Thoracic aorta (tissue), 2 donors: Measurements from ENCODE around the gene RGP1. TPM values are rescaled to one million over a fixed set of nuclear protein-coding genes. Genes with fewer than 3 reads are reported as not detected.

Experiments used
- ATAC-seq: fragments of 150-250 bp; one replicate; pipeline ENCODE4 v1.8.0; 2017; ENCODE audit warnings: low read depth; ENCODE audit not compliant: insufficient number of reproducible peaks, low FRiP score
- DNase-seq: peaks from one replicate; pipeline ENCODE4 v3.0.0-alpha.2; 2020; ENCODE audit warnings: low spot score
- H3K27ac ChIP-seq, 2 donors: fragments of 200-600 bp; sonication (generic); 1 replicate in 1 of 2; 2 replicates in 1 of 2; pipeline ENCODE4 v1.5.1; 2016; ENCODE audit warnings: mild to moderate bottlenecking in 2 of 2, moderate library complexity in 2 of 2
- H3K27me3 ChIP-seq: fragments of 200-600 bp; sonication (generic); replicated peaks from 2 replicates; pipeline ENCODE4 v1.6.0; 2016; ENCODE audit warnings: mild to moderate bottlenecking; ENCODE audit not compliant: insufficient read depth
- H3K36me3 ChIP-seq: fragments of 200-600 bp; sonication (generic); one replicate; pipeline ENCODE4 v1.5.1; 2016
- H3K4me1 ChIP-seq, 2 donors: fragments of 200-600 bp; sonication (generic); 1 replicate in 1 of 2; 2 replicates in 1 of 2; pipeline versions ENCODE4 v1.5.1 to v1.6.0; 2016; ENCODE audit warnings: low read depth in 2 of 2, mild to moderate bottlenecking in 1 of 2; ENCODE audit not compliant: control insufficient read depth in 1 of 2
- H3K4me3 ChIP-seq: fragments of 200-600 bp; sonication (generic); 2 replicates; pipeline ENCODE4 v1.5.1; 2016; ENCODE audit warnings: mild to moderate bottlenecking
- H3K9me3 ChIP-seq: fragments of 200-600 bp; sonication (generic); 2 replicates; pipeline ENCODE4 v1.5.1; 2016
- total RNA-seq, 2 donors: library from RNA; depleted of rRNA; stranded (reverse); fragments of >200 nt; gene quantifications; one replicate each; pipeline versions ENCODE4 v1.1.0 to v1.2.3, GENCODE V29; 2016
- TF ChIP-seq, protein P1 (sequence below): fragments of 200-600 bp; sonication (generic); IDR thresholded peaks from one replicate; pipeline ENCODE4 v1.5.1; 2019; ENCODE audit warnings: antibody characterized with exemption

The RGP1 gene
- total RNA-seq, 2 donors from 2014 or later = 23.0 to 24.5 TPM

- no peak for DNase-seq
- H3K9me3 ChIP-seq = no peaks in the 10 kb centered on the region
- TF ChIP-seq, protein P1, sequence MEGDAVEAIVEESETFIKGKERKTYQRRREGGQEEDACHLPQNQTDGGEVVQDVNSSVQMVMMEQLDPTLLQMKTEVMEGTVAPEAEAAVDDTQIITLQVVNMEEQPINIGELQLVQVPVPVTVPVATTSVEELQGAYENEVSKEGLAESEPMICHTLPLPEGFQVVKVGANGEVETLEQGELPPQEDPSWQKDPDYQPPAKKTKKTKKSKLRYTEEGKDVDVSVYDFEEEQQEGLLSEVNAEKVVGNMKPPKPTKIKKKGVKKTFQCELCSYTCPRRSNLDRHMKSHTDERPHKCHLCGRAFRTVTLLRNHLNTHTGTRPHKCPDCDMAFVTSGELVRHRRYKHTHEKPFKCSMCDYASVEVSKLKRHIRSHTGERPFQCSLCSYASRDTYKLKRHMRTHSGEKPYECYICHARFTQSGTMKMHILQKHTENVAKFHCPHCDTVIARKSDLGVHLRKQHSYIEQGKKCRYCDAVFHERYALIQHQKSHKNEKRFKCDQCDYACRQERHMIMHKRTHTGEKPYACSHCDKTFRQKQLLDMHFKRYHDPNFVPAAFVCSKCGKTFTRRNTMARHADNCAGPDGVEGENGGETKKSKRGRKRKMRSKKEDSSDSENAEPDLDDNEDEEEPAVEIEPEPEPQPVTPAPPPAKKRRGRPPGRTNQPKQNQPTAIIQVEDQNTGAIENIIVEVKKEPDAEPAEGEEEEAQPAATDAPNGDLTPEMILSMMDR = no peak
- no peak for ATAC-seq
- H3K4me3 ChIP-seq = no peak overlapping the region
- peaks cover 0 to 13% of the 10 kb centered on the region in 2 donors for H3K4me1 ChIP-seq
- H3K27ac ChIP-seq = peak overlapping the region in 1 of 2 donors; percentile 72
- H3K27me3 ChIP-seq = no peaks in the 10 kb centered on the region
- peaks cover 93% of the 10 kb centered on the region for H3K36me3 ChIP-seq
Observed at GRCh38 chr9:35714579-35715252, 34.4 kb upstream of the RGP1 start.

GRCh38 chr9:35716230-35716629, 32.9 kb upstream of the RGP1 start:
- no peaks in the 10 kb centered on the region for H3K27me3 ChIP-seq
- H3K36me3 ChIP-seq = peaks cover 96% of the 10 kb centered on the region
- no peaks in the 10 kb centered on the region for H3K9me3 ChIP-seq
- H3K4me1 ChIP-seq = peaks cover 0 to 13% of the 10 kb centered on the region in 2 donors
- H3K27ac ChIP-seq = peak overlapping the region; percentile 69 to 72
- ATAC-seq = peak; percentile 49
- no peak for DNase-seq
- H3K4me3 ChIP-seq = no peak overlapping the region
- TF ChIP-seq, protein P1 = peak; percentile 33

DNA sequence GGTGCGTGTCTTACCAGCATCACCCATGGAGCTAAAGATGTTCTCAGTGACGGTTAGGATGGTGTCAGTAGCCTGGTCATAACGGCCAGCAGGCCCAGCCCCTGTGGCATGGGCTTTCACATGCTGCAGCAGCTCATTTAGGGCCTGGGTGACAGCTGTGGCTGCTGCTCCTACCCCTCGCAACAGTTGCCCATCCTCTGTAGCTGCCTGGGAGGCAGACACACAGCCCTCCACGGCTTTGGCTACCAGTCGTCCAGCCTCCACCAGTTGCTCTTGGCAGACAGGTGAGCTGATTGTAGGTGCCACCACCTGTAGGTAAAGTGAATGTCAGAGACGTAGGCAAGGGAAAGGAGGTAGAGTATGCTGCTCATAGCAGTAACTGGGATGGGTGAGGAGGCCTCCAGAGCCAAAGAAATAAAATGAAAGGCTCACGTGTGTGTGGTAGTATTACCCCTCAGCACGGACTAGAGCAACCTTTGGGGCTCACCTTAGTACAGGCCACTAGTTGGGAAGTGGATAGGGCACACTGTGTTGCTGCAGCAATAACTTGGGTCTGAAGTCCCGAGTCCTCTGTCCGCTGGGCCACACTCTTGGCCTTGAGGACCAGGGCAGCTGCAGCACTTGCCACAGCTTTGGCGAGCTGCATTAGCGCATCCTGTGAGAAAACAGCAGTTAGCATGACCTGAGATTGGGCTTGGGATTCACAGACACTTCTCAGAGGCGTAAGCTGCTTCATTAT, 31.8 kb upstream of the RGP1 start:
- TF ChIP-seq, protein P1 = no peak
- no peak for ATAC-seq
- H3K9me3 ChIP-seq = no peaks in the 10 kb centered on the region
- H3K27me3 ChIP-seq = no peaks in the 10 kb centered on the region
- peak overlapping the region in 1 of 2 donors; percentile 61 for H3K27ac ChIP-seq
- H3K4me3 ChIP-seq = no peak overlapping the region
- H3K4me1 ChIP-seq = peaks cover 0 to 13% of the 10 kb centered on the region in 2 donors
- DNase-seq = no peak
- peaks cover 96% of the 10 kb centered on the region for H3K36me3 ChIP-seq

GRCh38 chr9:35718721-35719511, 30.2 kb upstream of the RGP1 start:
- no peaks in the 10 kb centered on the region for H3K9me3 ChIP-seq
- no peak for ATAC-seq
- no peak overlapping the region for H3K4me3 ChIP-seq
- peaks cover 94% of the 10 kb centered on the region for H3K36me3 ChIP-seq
- H3K27me3 ChIP-seq = no peaks in the 10 kb centered on the region
- TF ChIP-seq, protein P1 = no peak
- no peak for DNase-seq
- H3K4me1 ChIP-seq = peaks cover 0 to 13% of the 10 kb centered on the region in 2 donors
- no peak overlapping the region for H3K27ac ChIP-seq

DNA sequence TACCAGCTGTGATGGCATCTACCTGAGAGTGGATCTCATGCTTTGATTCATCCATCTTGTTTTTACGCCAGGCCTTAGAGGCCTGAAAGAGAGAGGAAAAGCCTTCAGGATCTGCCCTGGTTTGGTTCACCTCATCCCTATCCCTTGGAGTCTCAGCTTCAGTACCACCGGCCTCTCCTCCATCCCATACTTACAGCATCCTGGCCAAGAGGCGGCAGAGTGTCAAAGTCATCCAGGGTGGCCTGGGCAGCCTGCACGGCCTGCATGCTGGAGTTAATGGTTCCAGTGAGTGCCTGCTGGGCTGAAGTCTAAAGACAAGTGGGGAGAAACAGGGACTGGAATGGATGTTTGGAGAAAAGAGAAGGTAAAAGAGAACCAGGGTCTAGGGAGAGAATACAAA, 29.5 kb upstream of the RGP1 start:
- no peak for ATAC-seq
- Histone ChIP-seq H3K27me3 (no peaks in the 10 kb centered on the region), H3K27ac (no peak overlapping the region), H3K4me3 (no peak overlapping the region), H3K4me1 (peaks cover 0 to 13% of the 10 kb centered on the region in 2 donors), H3K36me3 (peaks cover 94% of the 10 kb centered on the region), H3K9me3 (no peaks in the 10 kb centered on the region)
- DNase-seq = no peak
- TF ChIP-seq, protein P1 = no peak
